SHP77 treated with DMSO at 0.1 percent for 48 hours (cell line): ENCODE data around the gene GSG1.

Experiments
- DNase-seq: peaks from one replicate; lab custom pipeline; 2025; lab: John Stamatoyannopoulos, UW

GSG1 gene

DNA sequence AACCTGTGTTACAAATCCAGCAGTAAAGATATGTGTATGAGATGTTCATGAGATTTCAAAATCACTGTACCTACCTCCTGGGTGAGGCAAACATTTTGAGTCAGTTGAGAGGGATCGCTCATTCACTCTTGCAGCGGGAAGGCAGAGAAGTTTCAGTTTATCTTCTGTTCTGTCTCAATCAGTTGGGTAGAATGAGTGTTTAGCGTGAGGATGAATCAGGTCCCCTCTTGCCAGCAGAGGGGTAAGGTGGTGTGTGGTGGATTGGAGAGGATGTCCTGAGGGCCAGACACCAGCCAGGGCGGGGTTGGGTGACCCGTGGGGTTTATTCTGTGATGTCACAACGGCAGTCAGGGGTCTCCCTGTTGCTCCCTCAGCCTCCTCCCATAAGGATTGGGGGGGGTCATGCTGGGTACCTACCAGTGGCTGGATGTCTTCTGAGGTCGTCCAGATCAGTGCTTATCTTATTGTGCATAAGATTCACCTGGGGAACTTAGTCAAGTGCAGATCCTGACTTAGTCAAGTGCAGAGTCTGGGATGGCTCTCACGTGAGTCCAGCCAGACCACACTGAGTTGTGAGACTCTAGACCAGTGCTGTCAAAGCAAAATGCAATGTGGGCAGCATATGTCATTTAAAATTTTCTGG, at the start of gene GSG1:
GSG1 (minus strand) TSS at position 277 of the 643 bp plus-strand sequence; CDS start at position 122, 155 bp downstream.
- DNase-seq = no peak

GRCh38 chr12:13153180-13153579, 49.7 kb upstream of the GSG1 start:
- DNase-seq = no peak

GRCh38 chr12:13152756-13153155, 49.3 kb upstream of the GSG1 start:
- DNase-seq = no peak

DNA sequence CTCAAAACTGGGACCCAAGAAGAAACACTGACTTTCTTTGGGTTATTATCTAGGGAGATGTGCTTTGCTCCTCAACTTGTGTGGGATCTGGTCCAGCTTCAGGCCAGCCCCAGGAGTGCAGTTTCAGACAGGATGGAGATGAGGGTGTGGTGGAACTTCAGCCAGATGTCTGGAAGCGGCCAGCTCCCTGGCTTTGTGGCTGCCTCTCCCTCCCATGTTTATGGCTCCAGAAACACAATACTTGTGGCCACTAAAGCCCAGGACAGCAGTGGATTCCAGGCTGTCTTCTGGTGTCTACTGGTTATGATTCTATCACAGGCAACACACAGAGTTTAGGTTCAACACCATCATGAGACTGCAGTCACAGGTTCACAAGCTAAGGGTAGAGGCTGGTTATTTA, 48.8 kb upstream of the GSG1 start:
- DNase-seq = no peak

DNA sequence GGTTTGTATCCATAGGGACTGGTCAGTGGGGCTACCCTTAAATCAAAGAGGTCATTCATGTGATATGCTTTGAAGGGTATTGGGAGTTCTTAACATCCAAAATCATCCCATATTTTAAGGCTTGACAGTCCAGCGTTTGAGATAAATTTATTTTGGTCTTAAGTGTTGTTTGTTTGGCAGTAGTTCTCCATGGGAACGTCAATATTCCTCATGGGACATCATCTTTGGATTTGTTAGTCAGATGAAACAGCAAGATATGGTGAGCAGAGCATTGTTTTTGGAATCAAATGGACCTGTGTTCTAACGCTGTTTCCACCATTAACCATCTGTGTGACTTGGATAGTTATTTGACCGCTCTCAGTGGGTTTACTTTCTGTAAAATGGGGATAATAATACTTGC, 45.9 kb upstream of the GSG1 start:
- DNase-seq = no peak

DNA sequence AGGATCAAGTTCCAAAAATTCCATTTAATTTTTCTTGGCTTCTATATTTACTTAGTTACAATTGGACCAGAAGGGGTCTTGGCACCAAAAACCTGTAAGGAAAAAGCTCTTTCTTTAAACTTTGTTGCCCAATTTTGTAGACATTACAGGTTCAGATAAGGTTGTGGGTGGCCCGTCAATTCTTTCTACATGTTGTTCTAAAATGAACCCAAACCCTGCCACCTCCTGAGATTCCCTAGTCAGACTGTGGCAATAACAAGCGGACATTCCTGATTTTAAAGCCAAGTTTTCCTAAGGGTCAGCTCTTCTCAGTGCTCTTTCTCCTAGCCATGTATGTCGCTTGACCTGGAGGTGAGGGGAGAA, 45.0 kb upstream of the GSG1 start:
- DNase-seq = no peak

- DNase-seq = no peak
Measured at GRCh38 chr12:13147688-13148484, 44.4 kb upstream of the GSG1 start.

GRCh38 chr12:13146336-13146938, 43.0 kb upstream of the GSG1 start:
- no peak for DNase-seq

DNA sequence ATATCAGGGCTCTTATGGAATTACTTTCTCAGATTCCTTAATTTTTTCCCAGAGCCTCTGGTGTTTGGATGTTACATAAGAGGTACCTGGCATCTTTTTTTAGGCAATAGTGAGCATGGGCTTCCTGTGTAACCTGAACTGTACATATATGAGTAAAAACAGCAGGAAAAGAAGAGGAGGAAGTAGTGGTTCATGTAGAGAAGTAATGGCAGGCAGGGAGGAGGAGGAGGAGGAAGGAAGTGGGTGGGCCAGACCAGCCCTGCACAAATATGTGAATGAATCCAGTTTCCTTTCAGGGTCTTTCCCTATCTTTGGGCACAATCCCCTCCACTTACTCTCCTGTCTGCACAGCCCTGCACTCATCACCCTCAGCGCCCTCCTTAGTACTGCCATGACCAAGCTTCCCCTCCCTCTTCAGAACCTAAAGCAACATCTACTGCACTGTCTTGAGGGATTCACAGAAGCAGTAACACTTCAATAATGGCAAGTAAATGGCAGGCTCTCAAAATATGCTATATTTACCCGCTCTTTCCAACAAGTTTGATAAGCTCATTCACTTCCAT, 40.9 kb upstream of the GSG1 start:
- no peak for DNase-seq

GRCh38 chr12:13142747-13143146, 39.3 kb upstream of the GSG1 start:
- DNase-seq = no peak

GRCh38 chr12:13141686-13142085, 38.2 kb upstream of the GSG1 start:
- DNase-seq = no peak

GRCh38 chr12:13135371-13136178, 32.1 kb upstream of the GSG1 start:
- DNase-seq = no peak

GRCh38 chr12:13133886-13134285, 30.4 kb upstream of the GSG1 start:
- DNase-seq = no peak

DNA sequence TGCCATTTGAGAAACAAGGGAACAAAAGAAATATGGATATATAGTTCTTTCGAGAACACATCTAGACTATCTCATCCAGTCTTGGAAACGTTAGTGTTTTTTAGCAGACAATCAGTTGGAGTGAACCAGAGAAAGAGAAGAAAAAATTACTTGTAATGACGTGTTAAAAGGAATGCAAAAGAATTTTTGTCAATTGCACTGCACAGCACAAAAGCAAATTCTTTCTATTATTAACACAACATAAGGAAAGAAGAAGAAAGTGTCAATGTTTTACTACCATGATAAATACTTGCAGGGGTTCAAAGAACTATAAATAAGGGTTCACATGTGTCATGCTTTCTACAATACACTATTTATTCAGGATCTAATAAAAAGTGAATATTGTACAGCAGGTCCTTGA, 27.5 kb upstream of the GSG1 start:
- DNase-seq = no peak

DNA sequence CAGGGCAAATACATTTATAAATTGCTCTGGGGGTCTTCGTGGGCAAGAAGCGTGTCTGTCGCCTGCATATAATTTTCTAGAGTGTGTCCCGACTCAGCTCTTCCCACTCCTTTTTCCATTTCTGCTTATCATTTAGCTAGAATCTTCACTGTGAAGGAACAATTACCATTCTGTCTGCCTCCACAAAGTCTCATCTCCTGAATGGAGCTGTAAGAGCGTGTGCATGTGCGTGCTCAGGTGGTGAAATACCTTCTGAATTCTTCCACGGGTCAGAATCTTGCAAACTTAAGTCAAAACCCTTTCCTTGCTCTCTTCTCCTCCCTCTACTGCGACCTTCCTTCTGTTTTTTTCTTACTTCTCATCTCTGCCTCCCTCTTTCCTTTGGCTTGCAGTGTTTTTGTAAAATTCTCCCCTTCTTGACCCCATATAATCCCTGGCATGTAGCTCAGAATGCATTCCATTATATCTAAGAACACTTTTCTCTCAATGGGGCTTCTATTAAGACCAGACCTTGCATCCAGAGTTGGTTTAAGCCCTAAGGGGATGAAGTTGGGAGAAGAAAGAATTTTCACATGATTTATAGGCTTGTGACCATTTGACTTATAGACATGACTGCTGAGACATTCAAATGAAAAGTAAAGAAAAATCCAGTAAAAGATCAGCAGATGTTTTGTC, 25.0 kb upstream of the GSG1 start:
- DNase-seq = no peak

DNA sequence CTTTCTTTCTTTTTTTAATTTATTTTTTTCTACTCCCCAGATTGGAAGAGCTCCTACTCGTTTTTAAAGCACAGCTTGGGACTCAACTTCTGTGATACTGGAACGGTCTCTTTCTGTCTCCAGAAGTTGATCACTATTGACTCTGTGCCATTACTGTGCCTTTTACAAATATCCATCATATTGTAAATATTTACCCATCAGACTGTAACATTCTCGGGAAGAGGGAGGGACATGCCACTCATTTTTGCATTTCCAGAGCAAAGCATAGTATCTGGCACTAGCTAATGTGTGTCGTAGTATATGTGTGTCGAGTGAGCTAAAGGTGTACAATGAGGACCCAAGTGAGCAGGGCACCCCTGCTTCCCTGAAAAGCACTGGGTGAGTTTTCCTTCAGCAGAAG, 24.0 kb upstream of the GSG1 start:
- no peak for DNase-seq

GRCh38 chr12:13126494-13126893, 23.0 kb upstream of the GSG1 start:
- DNase-seq = no peak

- DNase-seq = no peak
Measured at GRCh38 chr12:13125996-13126395, 22.5 kb upstream of the GSG1 start.

- no peak for DNase-seq
Measured at GRCh38 chr12:13124656-13125505, 21.4 kb upstream of the GSG1 start.

DNA sequence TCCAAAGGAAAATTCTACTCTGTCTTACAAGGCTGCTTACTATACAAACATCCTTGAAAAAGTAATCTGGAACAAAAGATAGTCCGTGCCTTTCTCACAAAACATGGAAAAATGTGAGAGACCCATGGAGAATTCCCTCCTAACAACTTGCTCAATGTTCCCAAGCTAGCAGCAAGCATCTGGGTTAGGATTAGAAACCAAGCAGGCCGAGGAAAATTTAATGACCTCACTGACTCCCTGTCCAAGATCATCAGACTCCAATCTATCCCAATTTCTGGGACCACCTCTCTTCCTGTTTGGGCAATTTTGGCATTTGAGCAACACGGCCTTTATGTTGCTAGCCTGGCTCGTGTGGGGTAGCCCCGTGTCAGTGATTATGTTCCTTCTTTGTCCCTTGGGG, 18.1 kb upstream of the GSG1 start:
- DNase-seq = no peak

DNA sequence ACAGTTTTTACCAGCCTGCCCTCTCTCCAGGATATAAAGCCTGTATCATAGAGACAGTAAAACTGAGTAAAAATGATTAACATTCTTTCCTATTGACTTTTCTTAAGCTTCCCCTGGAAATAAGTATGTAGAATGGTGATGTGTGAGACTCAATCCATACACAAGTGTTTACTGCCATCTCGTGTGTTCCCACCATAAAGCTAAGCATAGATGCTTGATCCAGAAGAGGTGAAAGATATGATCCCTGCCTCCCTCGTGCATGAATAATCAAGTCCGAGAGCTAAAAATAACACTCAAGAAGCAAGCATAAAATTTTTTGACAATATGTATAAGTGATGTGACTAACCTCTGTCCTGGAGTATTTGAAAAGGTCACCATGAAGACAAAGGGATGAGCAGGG, 16.9 kb upstream of the GSG1 start:
- no peak for DNase-seq
